K562 (cell line): ENCODE results near the gene RBM15. TPM values are rescaled to one million over a fixed set of nuclear protein-coding genes. Genes with fewer than 3 reads are reported as not detected.

ENCODE experiments used
- ATAC-seq: fragments of 200-7000 bp; cut with Tn5 transposase; 3 replicates; pipeline ENCODE4 v1.9.1; 2020; ENCODE audit warnings: moderate library complexity
- BruUV-seq: library from RNA; stranded (reverse); fragments of 400-500 nt; replicated peaks from 2 replicates; lab custom pipeline; 2021; lab: Mats Ljungman, UMichigan
- CTCF ChIA-PET: fragments of 300-600 bp; formaldehyde crosslinking; extraction: SDS; loops from one replicate; lab custom pipeline; 2021; ENCODE audit warnings: low intra/inter-chr PET ratio; lab: Yijun Ruan, JAX
- POLR2A ChIA-PET: fragments of 300-600, 350-650 bp; sonication (Branson Sonifier 250); formaldehyde crosslinking; extraction: SDS; loops from one replicate; lab custom pipeline; 2021; ENCODE audit warnings: antibody characterized with exemption, inconsistent platforms; lab: Yijun Ruan, JAX
- DNase-seq, 4 experiments: peaks; one replicate each; pipeline versions ENCODE4 v3.0.0 to v3.0.0-alpha.2; 2011 to 2018; ENCODE audit warnings: low spot score in 3 of 4, mixed read lengths in 3 of 4; ENCODE audit errors: extremely low read depth in 1 of 4
- FAIRE-seq: peaks from 2 replicates; lab custom pipeline; 2011; peaks lifted over from hg19 to GRCh38; lab: Jason Lieb, UNC
- H2AFZ ChIP-seq: 2 replicates; pipeline ENCODE4 v1.6.0; 2011; ENCODE audit warnings: low read depth, low read length, control low read depth, inconsistent platforms
- H3K27ac ChIP-seq: fragments of 200-600 bp; 3 replicates; pipeline ENCODE4 v1.8.0; 2011; ENCODE audit warnings: low read depth, mild to moderate bottlenecking, control low read depth, inconsistent platforms, low read length, moderate library complexity, mixed read lengths; ENCODE audit errors: extremely low read depth
- H3K27me3 ChIP-seq, 2 experiments: fragments of 300-600 bp in 1 of 2; 2 replicates in 1 of 2; 3 replicates in 1 of 2; pipeline versions ENCODE4 v1.6.0 to v1.8.0; 2011; ENCODE audit warnings: inconsistent platforms in 2 of 2, low read length in 2 of 2, mild to moderate bottlenecking in 1 of 2, mixed read lengths in 1 of 2, moderate library complexity in 1 of 2; ENCODE audit not compliant: control insufficient read depth in 2 of 2, insufficient read depth in 2 of 2
- H3K36me3 ChIP-seq: fragments of 300-600 bp; 3 replicates; pipeline ENCODE4 v1.8.0; 2011; ENCODE audit warnings: mild to moderate bottlenecking, low read length, inconsistent platforms; ENCODE audit not compliant: control insufficient read depth, insufficient read depth
- H3K4me1 ChIP-seq, 2 experiments: fragments of 200-600 bp in 1 of 2; replicated peaks in 1 of 2; 2 replicates in 1 of 2; 3 replicates in 1 of 2; pipeline versions ENCODE4 v1.5.1 to v1.8.0; 2011; ENCODE audit warnings: inconsistent platforms in 2 of 2, low read length in 2 of 2, mild to moderate bottlenecking in 1 of 2, mixed read lengths in 1 of 2, moderate library complexity in 1 of 2; ENCODE audit not compliant: control insufficient read depth in 2 of 2, insufficient read depth in 2 of 2
- H3K4me2 ChIP-seq: 2 replicates; pipeline ENCODE4 v1.6.1; 2011; ENCODE audit warnings: low read length, control low read depth, inconsistent platforms, mixed read lengths; ENCODE audit not compliant: insufficient read depth
- H3K4me3 ChIP-seq: fragments of 200-600 bp; sonication (generic), shearing (Covaris generic); 2 replicates; pipeline ENCODE4 v1.5.1; 2016; ENCODE audit warnings: control low read depth, inconsistent platforms
- H3K79me2 ChIP-seq: fragments of 200-600 bp; 3 replicates; pipeline ENCODE4 v1.8.0; 2011; ENCODE audit warnings: low read length, inconsistent platforms; ENCODE audit not compliant: control insufficient read depth, insufficient read depth
- H3K9ac ChIP-seq, 2 experiments: 2 replicates each; pipeline versions ENCODE4 v1.6.0 to v1.6.1; 2011; ENCODE audit warnings: low read depth in 2 of 2, low read length in 2 of 2, control low read depth in 1 of 2, inconsistent platforms in 1 of 2, mild to moderate bottlenecking in 1 of 2, mixed read lengths in 1 of 2; ENCODE audit not compliant: insufficient read depth in 1 of 2
- H3K9me1 ChIP-seq: one replicate; pipeline ENCODE4 v1.6.0; 2011; ENCODE audit warnings: inconsistent platforms, mild to moderate bottlenecking, low read length, moderate library complexity; ENCODE audit not compliant: control insufficient read depth, insufficient read depth
- H3K9me3 ChIP-seq: replicated peaks from 2 replicates; pipeline ENCODE4 v1.5.1; 2011; ENCODE audit warnings: low read depth, low read length, inconsistent platforms; ENCODE audit not compliant: control insufficient read depth, insufficient read depth
- H4K20me1 ChIP-seq: replicated peaks from 2 replicates; pipeline ENCODE4 v1.6.1; 2011; ENCODE audit warnings: low read length, inconsistent platforms, mixed read lengths; ENCODE audit not compliant: control insufficient read depth, insufficient read depth
- CHCHD3 ChIP-seq: fragments of 250-450 bp; sonication (Bioruptor Pico); IDR thresholded peaks from 2 replicates; pipeline ENCODE4 v2.1.2; 2022; ENCODE audit warnings: mild to moderate bottlenecking
- CREB1 ChIP-seq, 2 experiments: sonication (generic) in 1 of 2; formaldehyde crosslinking in 1 of 2; IDR thresholded peaks; 2 replicates each; pipeline versions ENCODE4 v1.6.1 to v1.8.0; 2012 to 2022; ENCODE audit warnings: inconsistent platforms in 1 of 2, mild to moderate bottlenecking in 1 of 2, missing genetic modification reagents in 1 of 2, moderate library complexity in 1 of 2
- MAFF ChIP-seq: IDR thresholded peaks from 2 replicates; pipeline ENCODE4 v1.6.1; 2012; ENCODE audit warnings: low read length, improper control_type of control experiment
- MEF2D ChIP-seq: conservative IDR thresholded peaks from 2 replicates; pipeline ENCODE4 v1.6.1; 2016; ENCODE audit warnings: low read depth, missing genetic modification characterization, missing compliant biosample characterization
- NFIC ChIP-seq: fragments of 450-650 bp; IDR thresholded peaks from 2 replicates; pipeline ENCODE4 v1.6.1; 2017; ENCODE audit warnings: mild to moderate bottlenecking, inconsistent platforms
- NFIX ChIP-seq: fragments of 250-450 bp; sonication (Bioruptor Pico); IDR thresholded peaks from 2 replicates; pipeline ENCODE4 v1.4.0; 2020; ENCODE audit warnings: low read depth, mild to moderate bottlenecking, moderate library complexity
- U2AF2 ChIP-seq: fragments of 200-400 bp; formaldehyde crosslinking; optimal IDR thresholded peaks from 2 replicates; pipeline ENCODE3; 2017; ENCODE audit warnings: low read depth, mild to moderate bottlenecking, low read length
- ZNF274 ChIP-seq: IDR thresholded peaks from 2 replicates; pipeline ENCODE4 v1.6.1; 2011; ENCODE audit warnings: low read depth, mild to moderate bottlenecking, low read length, moderate library complexity, borderline replicate concordance
- WGBS: fragments of 100-300 bp; shearing (Covaris generic); methylation state at CpG from one replicate; pipeline ENCODE4 v1.1.6; 2016; ENCODE audit warnings: low coverage, mixed read lengths; ENCODE audit not compliant: insufficient coverage; ENCODE audit errors: missing lambda C conversion rate; 5-methylcytosine and 5-hydroxymethylcytosine counted together
- in situ Hi-C: fragments of 300-500 bp; cut with MboI; formaldehyde crosslinking; loops from 4 replicates; pipeline ENCODE4 v1.15.0; 2018; ENCODE audit warnings: inconsistent platforms, mixed read lengths
- intact Hi-C: fragments of 100-400 bp; cut with micrococcal nuclease; formaldehyde crosslinking; loops from 2 replicates; pipeline ENCODE4 v1.14.2; 2022
- polyA plus RNA-seq, 8 experiments: library from polyadenylated mRNA; depleted of rRNA in 4 of 8; stranded (reverse) in 5 of 8; unstranded in 3 of 8; fragments of >200 nt; fragmentation: Nextera tagmentation in 2 of 8; fragmentation: Illumina TruSeq in 1 of 8; extraction: Ambion mirVana in 2 of 8; extraction: Trizol in 1 of 8; gene quantifications; 2 replicates each; pipeline versions ENCODE4 v1.2.1 to v1.2.3, GENCODE V29; 2011 to 2014; ENCODE audit warnings: inconsistent platforms in 1 of 8, missing spikeins in 1 of 8
- total RNA-seq, 7 experiments: library from RNA; depleted of rRNA in 6 of 7; stranded (reverse); fragments of >200 nt in 6 of 7; fragmentation: Illumina TruSeq in 2 of 7; extraction: Trizol in 2 of 7; gene quantifications; 2 replicates each; pipeline versions ENCODE4 v1.2.1 to v1.2.3, GENCODE V29; 2011 to 2021; ENCODE audit warnings: low replicate concordance in 1 of 7
- TF ChIP-seq, protein P1 (sequence below): fragments of 200-400 bp; formaldehyde crosslinking; IDR thresholded peaks from 2 replicates; pipeline ENCODE4 v1.6.1; 2017; ENCODE audit warnings: mild to moderate bottlenecking, low read depth, low read length, moderate library complexity
- TF ChIP-seq, protein P2 (sequence below), 2 experiments: fragments of 250-450 bp in 1 of 2; fragments of 450-650 bp in 1 of 2; sonication (Bioruptor Pico) in 1 of 2; IDR thresholded peaks; 2 replicates each; pipeline versions ENCODE4 v1.6.1 to v1.8.0; 2016 to 2021; ENCODE audit warnings: mild to moderate bottlenecking in 2 of 2, moderate library complexity in 2 of 2, missing compliant biosample characterization in 1 of 2, missing genetic modification characterization in 1 of 2
- TF ChIP-seq, protein P3 (sequence below): sonication (generic); formaldehyde crosslinking; IDR thresholded peaks from 2 replicates; pipeline ENCODE4 v1.8.0; 2023; ENCODE audit warnings: mild to moderate bottlenecking, missing genetic modification reagents

Gene RBM15
- total and polyA plus RNA-seq, 9 of the 15 experiments (the other 6 are each of a cell fraction or from before 2014, with no cell fraction given), result 2.4 to 63.4 (median 28.2) TPM

DNA sequence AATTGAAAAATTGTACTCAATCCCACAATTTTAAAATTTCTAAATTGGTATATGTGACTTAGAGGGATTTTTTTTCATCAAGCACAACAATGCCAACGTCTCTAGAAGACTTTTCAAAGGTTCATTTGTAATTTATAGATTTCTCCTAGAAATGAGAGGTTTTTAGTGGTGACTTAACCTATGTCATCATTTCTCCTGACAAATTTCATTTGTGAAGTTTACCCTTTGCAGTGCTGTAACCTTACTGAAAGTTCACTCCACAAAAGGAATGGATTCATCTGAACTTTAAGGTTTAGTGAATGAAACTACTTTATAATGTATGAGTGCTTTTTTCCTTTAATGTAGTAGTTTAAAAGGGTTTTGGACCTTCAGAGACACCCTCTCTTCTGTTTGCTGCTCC lies 16.1 kb downstream of the RBM15 start:
- no peak overlapping the region for H3K4me3 ChIP-seq
- no peak overlapping the region for H2AFZ ChIP-seq
- ChIA-PET CTCF (no interaction called here), POLR2A (interaction anchor here (1.1 kb wide), 1 partner anchor 18 kb away, joined by 3 read pairs; no protein-coding TSS in a partner anchor)
- H3K4me2 ChIP-seq, result no peak overlapping the region
- no peak overlapping the region for H3K27ac ChIP-seq
- no peaks in the 10 kb centered on the region for H3K27me3 ChIP-seq
- DNase-seq (no peak), ATAC-seq (no peak), FAIRE-seq (no peak)
- no TSS peak for BruUV-seq
- H3K36me3 ChIP-seq, result peaks cover 80% of the 10 kb centered on the region
- peaks cover 97% of the 10 kb centered on the region for H3K79me2 ChIP-seq
- no peaks in the 10 kb centered on the region for H3K9me3 ChIP-seq
- H4K20me1 ChIP-seq, result peaks cover 15% of the 10 kb centered on the region
- in situ Hi-C loops, result no loop called here
- 45% methylated on average over 1 of the region's 1 CpG for WGBS
- peaks cover 5 to 9% of the 10 kb centered on the region in 2 experiments; a peak in 3 of 5 replicates for H3K4me1 ChIP-seq
- H3K9ac ChIP-seq, result no peak overlapping the region
- intact Hi-C loops, result no loop called here
- H3K9me1 ChIP-seq, result no peaks in the 10 kb centered on the region
- no peak for TF ChIP-seq NFIC
- no peak for TF ChIP-seq MAFF
- TF ChIP-seq, protein P1, sequence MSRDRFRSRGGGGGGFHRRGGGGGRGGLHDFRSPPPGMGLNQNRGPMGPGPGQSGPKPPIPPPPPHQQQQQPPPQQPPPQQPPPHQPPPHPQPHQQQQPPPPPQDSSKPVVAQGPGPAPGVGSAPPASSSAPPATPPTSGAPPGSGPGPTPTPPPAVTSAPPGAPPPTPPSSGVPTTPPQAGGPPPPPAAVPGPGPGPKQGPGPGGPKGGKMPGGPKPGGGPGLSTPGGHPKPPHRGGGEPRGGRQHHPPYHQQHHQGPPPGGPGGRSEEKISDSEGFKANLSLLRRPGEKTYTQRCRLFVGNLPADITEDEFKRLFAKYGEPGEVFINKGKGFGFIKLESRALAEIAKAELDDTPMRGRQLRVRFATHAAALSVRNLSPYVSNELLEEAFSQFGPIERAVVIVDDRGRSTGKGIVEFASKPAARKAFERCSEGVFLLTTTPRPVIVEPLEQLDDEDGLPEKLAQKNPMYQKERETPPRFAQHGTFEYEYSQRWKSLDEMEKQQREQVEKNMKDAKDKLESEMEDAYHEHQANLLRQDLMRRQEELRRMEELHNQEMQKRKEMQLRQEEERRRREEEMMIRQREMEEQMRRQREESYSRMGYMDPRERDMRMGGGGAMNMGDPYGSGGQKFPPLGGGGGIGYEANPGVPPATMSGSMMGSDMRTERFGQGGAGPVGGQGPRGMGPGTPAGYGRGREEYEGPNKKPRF, result no peak
- TF ChIP-seq, protein P2, sequence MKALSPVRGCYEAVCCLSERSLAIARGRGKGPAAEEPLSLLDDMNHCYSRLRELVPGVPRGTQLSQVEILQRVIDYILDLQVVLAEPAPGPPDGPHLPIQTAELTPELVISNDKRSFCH (CRISPR knock-in tag; IDR thresholded peaks at IDR 0.05), result no peak
- TF ChIP-seq, protein P2 (tag; IDR thresholded peaks at IDR 0.05), result no peak
- TF ChIP-seq CREB1 (IDR thresholded peaks at IDR 0.05), result no peak
- no peak for TF ChIP-seq CREB1 (CRISPR knock-in tag; IDR thresholded peaks at IDR 0.05)
- no peak for TF ChIP-seq NFIX (CRISPR knock-in tag)
- TF ChIP-seq, protein P3, sequence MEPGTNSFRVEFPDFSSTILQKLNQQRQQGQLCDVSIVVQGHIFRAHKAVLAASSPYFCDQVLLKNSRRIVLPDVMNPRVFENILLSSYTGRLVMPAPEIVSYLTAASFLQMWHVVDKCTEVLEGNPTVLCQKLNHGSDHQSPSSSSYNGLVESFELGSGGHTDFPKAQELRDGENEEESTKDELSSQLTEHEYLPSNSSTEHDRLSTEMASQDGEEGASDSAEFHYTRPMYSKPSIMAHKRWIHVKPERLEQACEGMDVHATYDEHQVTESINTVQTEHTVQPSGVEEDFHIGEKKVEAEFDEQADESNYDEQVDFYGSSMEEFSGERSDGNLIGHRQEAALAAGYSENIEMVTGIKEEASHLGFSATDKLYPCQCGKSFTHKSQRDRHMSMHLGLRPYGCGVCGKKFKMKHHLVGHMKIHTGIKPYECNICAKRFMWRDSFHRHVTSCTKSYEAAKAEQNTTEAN (CRISPR knock-in tag), result no peak
- no peak for TF ChIP-seq MEF2D (tag)
- no peak for TF ChIP-seq ZNF274
- no peak for TF ChIP-seq CHCHD3 (CRISPR knock-in tag)
- TF ChIP-seq U2AF2, result no peak
